ENCODE data around the gene GPSM1. TPM values are rescaled to one million over a fixed set of nuclear protein-coding genes. Genes with fewer than 3 reads are reported as not detected.

GPSM1 gene
- total RNA-seq, 1 experiment from 2014 or later, result 24.7 TPM

DNA sequence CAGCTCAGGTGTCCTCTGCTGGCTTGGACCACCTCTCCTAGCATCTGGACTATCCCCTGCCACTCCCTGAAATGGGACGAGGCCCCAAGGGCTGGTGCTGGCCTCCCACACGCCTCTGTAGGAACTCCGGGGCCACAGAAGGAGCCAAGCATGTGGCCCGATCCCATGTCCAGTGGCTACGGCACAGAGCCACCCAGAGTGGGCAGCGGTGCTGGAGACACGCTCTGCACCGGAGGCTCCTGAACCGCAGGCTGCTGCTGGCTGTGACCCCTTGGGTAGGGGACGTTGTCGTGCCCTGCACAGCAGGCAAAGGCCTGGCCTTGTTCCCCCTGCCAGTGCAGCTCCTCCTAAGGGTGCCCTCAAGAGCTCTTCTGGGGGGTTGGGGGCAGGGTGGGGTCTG lies 52.6 kb downstream of the GPSM1 start:
- Histone ChIP-seq H3K18ac (ENCODE audit: insufficient read length, low read depth, low read length) (no peak overlapping the region), H3K79me2 (ENCODE audit: insufficient read depth, low read length) (no peaks in the 10 kb centered on the region), H3K27ac (ENCODE audit: insufficient read length, low read depth, low read length) (no peak overlapping the region), H2BK20ac (ENCODE audit: low read depth, low read length, poor library complexity, severe bottlenecking) (no peak overlapping the region), H3K23ac (ENCODE audit: insufficient read length, low read depth, low read length) (no peak overlapping the region), H2AFZ (ENCODE audit: low read length) (no peak overlapping the region), H2BK120ac (ENCODE audit: low read depth, low read length, poor library complexity, severe bottlenecking) (no peak overlapping the region), H3K23me2 (ENCODE audit: insufficient read length, low read depth, low read length, poor library complexity, severe bottlenecking) (no peaks in the 10 kb centered on the region), H2AK5ac (ENCODE audit: insufficient read length, low read length) (no peak overlapping the region), H4K8ac (replicated peaks; ENCODE audit: insufficient read length, low read depth, low read length) (no peak overlapping the region), H4K5ac (ENCODE audit: insufficient read length, low read depth, low read length) (no peak overlapping the region), H3K4me2 (ENCODE audit: insufficient read depth, insufficient read length, low read length) (no peak overlapping the region), H3K4me1 (ENCODE audit: insufficient read depth, low read length) (no peaks in the 10 kb centered on the region), H3K9me3 (ENCODE audit: control insufficient read depth, low read depth, low read length) (no peaks in the 10 kb centered on the region), H3K14ac (ENCODE audit: insufficient read depth, low read length) (no peak overlapping the region), H3K27me3 (ENCODE audit: insufficient read depth, low read length) (no peaks in the 10 kb centered on the region), H4K20me1 (ENCODE audit: control insufficient read depth, insufficient read depth, insufficient read length) (no peaks in the 10 kb centered on the region), H3T11ph (ENCODE audit: low read length) (no peak overlapping the region), H2BK15ac (ENCODE audit: low read depth, low read length) (no peak overlapping the region), H3K56ac (ENCODE audit: insufficient read length, low read depth, low read length) (no peak overlapping the region), H2BK12ac (ENCODE audit: insufficient read length, low read depth, low read length) (no peak overlapping the region), H3K9ac (ENCODE audit: extremely low read depth, insufficient read length, low read length) (no peak overlapping the region), H3K4ac (ENCODE audit: low read depth, low read length) (no peak overlapping the region), H2BK5ac (ENCODE audit: insufficient read length, low read length) (no peak overlapping the region), H4K91ac (ENCODE audit: insufficient read length, low read depth, low read length) (no peak overlapping the region), H3K79me1 (ENCODE audit: insufficient read depth, low read depth, low read length, poor library complexity, severe bottlenecking) (no peaks in the 10 kb centered on the region)
- WGBS (ENCODE audit: extremely low coverage, insufficient read length, low lambda C conversion rate), result no CpG with 5 or more reads among the region's 11 CpGs
- TF ChIP-seq, protein P1, sequence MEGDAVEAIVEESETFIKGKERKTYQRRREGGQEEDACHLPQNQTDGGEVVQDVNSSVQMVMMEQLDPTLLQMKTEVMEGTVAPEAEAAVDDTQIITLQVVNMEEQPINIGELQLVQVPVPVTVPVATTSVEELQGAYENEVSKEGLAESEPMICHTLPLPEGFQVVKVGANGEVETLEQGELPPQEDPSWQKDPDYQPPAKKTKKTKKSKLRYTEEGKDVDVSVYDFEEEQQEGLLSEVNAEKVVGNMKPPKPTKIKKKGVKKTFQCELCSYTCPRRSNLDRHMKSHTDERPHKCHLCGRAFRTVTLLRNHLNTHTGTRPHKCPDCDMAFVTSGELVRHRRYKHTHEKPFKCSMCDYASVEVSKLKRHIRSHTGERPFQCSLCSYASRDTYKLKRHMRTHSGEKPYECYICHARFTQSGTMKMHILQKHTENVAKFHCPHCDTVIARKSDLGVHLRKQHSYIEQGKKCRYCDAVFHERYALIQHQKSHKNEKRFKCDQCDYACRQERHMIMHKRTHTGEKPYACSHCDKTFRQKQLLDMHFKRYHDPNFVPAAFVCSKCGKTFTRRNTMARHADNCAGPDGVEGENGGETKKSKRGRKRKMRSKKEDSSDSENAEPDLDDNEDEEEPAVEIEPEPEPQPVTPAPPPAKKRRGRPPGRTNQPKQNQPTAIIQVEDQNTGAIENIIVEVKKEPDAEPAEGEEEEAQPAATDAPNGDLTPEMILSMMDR (conservative IDR thresholded peaks at IDR 0.05), result no peak
- no peaks in the 10 kb centered on the region for H3K9me3 Mint-ChIP-seq
- no peaks in the 10 kb centered on the region for H3K4me1 Mint-ChIP-seq
- H3K4me3 Mint-ChIP-seq, result no peak overlapping the region
- peaks cover 7 to 48% (median 32%) of the 10 kb centered on the region in 3 experiments; a peak in 6 of 7 replicates for H3K36me3 Mint-ChIP-seq (ENCODE audit: insufficient read depth in 1 of 3, low read depth in 3 of 3)
- no peak overlapping the region for H3K27ac Mint-ChIP-seq
- no peak for DNase-seq
- no peaks in the 10 kb centered on the region for H3K27me3 Mint-ChIP-seq (ENCODE audit: low read depth)
